Stimulated activated CD4-positive, alpha-beta T cell treated with anti-CD3 and anti-CD28 coated beads, TNF-alpha, amount 100 ng/mL, for 1 hour (primary cell): ENCODE results near the gene CYP3A5.
"Not testable (repeated sequence)": the region's sequence is repeated elsewhere in the genome, so short reads cannot be mapped to it uniquely, and the experiment has no call there.

ENCODE experiments used
- DNase-seq, 3 donors: peaks; one replicate each; pipeline ENCODE4 v3.0.0-alpha.2; 2020; ENCODE audit warnings: low read depth in 3 of 3, low spot score in 1 of 3

CYP3A5 gene

DNA sequence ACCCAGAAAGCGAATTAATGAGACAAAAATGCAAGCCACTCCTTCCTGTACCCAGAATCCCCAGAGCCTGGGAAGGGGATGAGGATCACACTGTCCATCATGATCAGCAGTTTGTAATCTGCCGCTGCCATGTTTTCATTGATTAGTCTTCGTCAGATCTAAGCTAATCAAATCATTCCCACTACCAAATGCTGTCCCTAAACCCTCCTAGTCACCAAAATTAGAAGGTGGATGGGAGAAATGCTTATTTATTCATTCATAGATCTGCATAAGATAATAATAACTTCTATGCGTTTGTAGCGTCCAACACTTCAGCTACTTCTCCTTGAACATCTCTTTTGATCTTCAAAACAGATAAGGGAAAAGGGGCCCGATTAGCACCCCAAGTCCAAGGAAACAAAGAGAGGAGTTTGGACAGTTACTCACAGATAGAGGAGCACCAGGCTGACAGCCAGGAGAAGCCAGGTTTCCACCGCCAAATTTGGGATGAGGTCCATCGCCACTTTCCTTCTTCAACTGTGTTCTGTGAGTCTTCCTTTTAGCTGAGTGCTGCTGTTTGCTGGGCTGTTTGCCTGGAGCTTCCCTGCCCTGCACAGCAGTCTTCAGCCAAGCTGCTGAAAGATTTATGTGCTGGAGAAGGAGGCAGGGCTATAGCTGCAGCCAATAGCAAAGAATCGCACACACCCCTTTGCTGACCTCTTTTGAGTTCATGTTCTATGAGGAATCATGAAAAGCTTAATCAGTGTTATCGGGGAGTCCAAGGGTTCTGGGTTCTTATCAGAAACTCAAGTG lies at the start of gene CYP3A5:
CYP3A5 (minus strand) TSS at position 597 of the 792 bp plus-strand sequence; CDS start at position 497, 100 bp downstream.
- no peak for DNase-seq

GRCh38 chr7:99728615-99729014 lies 48.8 kb upstream of the CYP3A5 start:
- no peak for DNase-seq

DNA sequence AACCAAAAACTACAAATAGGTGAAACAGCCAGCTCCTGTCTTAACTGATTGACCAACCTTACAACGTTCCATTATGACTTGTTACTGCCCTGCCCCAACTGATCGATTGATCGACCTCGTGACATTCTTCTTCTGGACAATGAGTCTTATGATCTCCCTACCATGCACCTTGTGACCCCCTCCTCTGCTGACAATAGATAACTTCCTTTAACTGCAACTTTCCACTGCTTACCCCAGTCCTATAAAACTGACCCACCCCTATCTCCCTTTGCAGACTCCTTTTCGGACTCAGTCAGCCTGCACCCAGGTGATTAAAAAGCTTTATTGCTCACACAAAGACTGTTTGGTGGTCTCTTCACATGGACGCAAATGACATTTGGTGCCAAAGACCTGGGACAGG lies 43.4 kb upstream of the CYP3A5 start:
- not testable (repeated sequence) for DNase-seq

GRCh38 chr7:99720800-99721595 lies 41.2 kb upstream of the CYP3A5 start:
- no peak for DNase-seq

DNA sequence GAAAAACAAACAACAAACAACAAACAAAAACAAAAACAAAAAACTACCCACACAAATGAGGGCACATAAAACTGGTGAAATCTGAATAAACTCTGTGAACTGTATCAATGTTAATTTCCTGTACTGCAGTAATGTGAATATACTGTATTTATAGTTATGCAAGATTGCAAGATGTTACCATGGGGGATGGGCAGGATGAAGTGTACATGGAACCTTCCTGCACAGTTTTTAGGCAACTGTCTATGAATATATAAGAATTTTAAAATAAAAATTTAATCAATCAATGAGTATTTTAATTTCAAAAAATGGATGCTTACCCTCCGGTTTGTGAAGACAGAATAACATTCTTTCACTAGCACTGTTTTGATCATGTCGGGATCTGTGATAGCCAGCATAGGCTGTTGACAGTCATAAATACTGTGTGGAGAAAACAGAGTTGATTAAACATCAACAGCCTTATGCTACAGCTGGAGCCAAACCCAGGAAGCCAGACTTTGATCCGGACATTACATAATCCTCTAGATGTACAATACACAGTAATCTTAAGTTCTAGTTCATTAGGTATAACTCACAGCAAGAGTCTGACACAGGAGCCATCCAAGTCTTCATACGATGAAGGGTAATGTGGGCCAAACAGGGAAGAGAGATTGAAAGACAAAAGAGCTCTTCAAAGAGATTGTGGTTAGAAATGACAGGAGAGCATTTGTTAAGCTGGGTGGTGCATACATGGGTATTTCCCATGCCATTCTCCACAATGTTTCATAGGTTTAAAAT lies 40.4 kb upstream of the CYP3A5 start:
- no peak for DNase-seq

- no peak for DNase-seq
Measured at GRCh38 chr7:99713995-99714570, 34.3 kb upstream of the CYP3A5 start.

GRCh38 chr7:99709838-99710578 lies 30.2 kb upstream of the CYP3A5 start:
- DNase-seq, result no peak

DNA sequence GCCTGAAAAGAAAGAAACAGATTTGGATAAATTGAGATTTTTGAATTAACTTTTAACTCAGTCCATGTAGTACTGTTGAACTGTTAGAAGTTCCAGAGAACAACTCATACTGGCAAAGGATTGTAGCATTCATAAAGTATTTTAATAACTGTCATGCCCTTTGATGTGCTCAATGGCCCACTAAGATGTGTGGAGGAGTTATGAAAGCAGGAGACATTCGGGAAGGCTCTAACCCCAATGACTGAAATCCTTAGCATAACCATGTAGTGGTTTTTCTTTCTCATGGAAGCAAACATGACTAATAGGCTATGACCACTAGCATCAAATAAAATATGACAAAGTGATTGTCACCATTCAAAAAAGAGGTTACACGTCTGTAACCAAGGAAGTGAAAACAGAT lies 29.5 kb upstream of the CYP3A5 start:
- DNase-seq, result no peak

- DNase-seq, result no peak
Measured at GRCh38 chr7:99707096-99707495, 27.3 kb upstream of the CYP3A5 start.

DNA sequence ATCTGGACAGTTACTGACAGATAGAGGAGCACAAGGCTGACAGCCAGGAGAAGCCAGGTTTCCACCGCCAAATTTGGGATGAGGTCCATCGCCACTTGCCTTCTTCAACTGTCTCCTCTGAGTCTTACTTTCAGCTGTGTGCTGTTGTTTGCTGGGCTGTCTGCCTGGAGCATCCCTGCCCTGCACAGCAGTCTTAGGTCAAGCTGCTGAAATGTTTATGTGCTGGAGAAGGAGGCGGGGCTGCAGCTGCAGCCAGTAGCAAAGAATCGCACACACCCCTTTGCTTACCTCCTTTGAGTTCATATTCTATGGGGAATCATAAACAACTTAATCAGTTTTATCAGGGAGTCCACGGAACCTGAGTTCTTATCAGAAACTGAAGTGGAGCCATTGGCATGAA lies 20.1 kb upstream of the CYP3A5 start:
- no peak for DNase-seq

DNA sequence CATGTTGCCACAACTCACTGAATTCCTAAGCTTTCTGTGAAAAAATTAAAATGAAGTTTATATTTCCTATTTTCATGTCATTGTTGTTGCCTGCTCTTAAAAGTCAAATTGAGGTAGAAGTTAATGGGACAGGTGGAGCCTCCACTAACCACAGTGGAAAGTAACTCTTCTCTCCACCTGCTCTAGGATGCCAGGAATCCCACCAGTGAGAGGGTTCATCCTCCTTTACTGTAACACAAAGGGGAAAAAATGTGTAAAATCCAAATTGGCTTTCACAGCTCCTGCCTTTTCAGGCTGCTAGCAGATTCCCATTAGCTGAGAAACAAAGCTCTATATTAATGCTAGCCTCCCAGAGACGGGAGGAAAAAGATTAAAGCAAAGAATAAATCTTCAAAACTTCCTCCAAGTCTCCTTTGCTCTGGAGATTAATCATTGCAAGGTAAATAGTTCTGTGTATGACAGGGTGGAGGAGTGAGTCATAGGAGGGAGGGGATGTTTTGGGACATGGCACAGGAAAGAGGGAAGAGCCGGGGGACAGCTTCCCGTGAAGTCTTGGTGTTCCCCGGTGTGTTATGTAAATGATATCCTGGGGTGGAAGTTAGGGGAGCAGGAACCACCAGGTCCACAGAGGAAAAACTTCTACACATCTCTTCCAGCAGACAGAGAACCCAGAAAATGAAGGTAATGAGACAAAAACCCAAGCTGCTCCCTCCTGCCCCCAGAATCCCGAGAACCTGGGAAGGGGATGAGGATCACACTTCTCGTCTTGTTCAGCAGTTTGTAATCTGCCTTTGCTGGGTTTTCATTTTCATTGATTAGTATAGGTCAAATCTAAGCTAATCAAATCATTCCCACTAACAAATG lies 19.3 kb upstream of the CYP3A5 start:
- DNase-seq, result not testable (repeated sequence)

- no peak for DNase-seq
Measured at GRCh38 chr7:99694912-99695304, 15.1 kb upstream of the CYP3A5 start.

GRCh38 chr7:99694201-99694911 lies 14.6 kb upstream of the CYP3A5 start:
- no peak for DNase-seq

GRCh38 chr7:99693427-99694200 lies 13.8 kb upstream of the CYP3A5 start:
- DNase-seq, result no peak

DNA sequence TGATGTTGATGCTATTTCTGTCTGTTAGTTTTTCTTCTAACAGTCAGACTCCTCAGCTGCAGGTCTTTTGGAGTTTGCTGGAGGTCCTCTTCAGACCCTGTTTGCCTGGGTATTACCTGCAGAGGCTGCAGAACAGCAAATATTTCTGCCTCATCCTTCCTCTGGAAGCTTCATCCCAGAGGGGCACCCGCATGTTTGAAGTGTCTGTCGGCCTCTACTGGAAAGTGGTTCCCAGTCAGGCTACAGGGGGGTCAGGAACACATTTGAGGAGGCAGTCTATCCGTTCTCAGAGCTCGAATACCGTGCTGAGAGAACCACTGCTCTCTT lies 13.3 kb upstream of the CYP3A5 start:
- DNase-seq, result no peak

GRCh38 chr7:99692563-99692962 lies 12.8 kb upstream of the CYP3A5 start:
- not testable (repeated sequence) for DNase-seq

GRCh38 chr7:99691658-99692057 lies 11.9 kb upstream of the CYP3A5 start:
- not testable (repeated sequence) for DNase-seq

GRCh38 chr7:99690918-99691317 lies 11.1 kb upstream of the CYP3A5 start:
- DNase-seq, result not testable (repeated sequence)
